Neural progenitor cell (in vitro differentiated cells): ENCODE data around the gene UPK2. TPM values are rescaled to one million over a fixed set of nuclear protein-coding genes. Genes with fewer than 3 reads are reported as not detected.

ENCODE experiments used
- DNase-seq: peaks from one replicate; pipeline ENCODE4 v3.0.0-alpha.2; 2016; ENCODE audit warnings: low spot score
- H2AFZ ChIP-seq: fragments of 200-600 bp; sonication (generic); replicated peaks from 2 replicates; pipeline ENCODE4 v1.6.1; 2016; ENCODE audit warnings: antibody characterized with exemption
- H3F3A ChIP-seq: fragments of 200-600 bp; sonication (generic); 2 replicates; pipeline ENCODE4 v1.6.1; 2016; ENCODE audit warnings: antibody characterized with exemption, low read depth
- H3K27ac ChIP-seq: fragments of 200-600 bp; sonication (generic); 2 replicates; pipeline ENCODE4 v1.5.1; 2016; ENCODE audit warnings: mild to moderate bottlenecking
- H3K27me3 ChIP-seq: fragments of 200-600 bp; sonication (generic); 2 replicates; pipeline ENCODE4 v1.6.1; 2016; ENCODE audit warnings: mild to moderate bottlenecking, moderate library complexity
- H3K36me3 ChIP-seq: fragments of 200-600 bp; sonication (generic); 2 replicates; pipeline ENCODE4 v1.5.1; 2016
- H3K4me1 ChIP-seq: fragments of 200-600 bp; sonication (generic); 2 replicates; pipeline ENCODE4 v1.6.1; 2016; ENCODE audit warnings: mixed run types
- H3K4me2 ChIP-seq: fragments of 200-600 bp; sonication (generic); 2 replicates; pipeline ENCODE4 v1.6.1; 2016
- H3K4me3 ChIP-seq: fragments of 200-600 bp; sonication (generic); 2 replicates; pipeline ENCODE4 v1.5.1; 2016
- H3K79me2 ChIP-seq: fragments of 200-600 bp; sonication (generic); 2 replicates; pipeline ENCODE4 v1.6.1; 2016; ENCODE audit warnings: low read depth
- H3K9ac ChIP-seq: fragments of 200-600 bp; sonication (generic); 2 replicates; pipeline ENCODE4 v1.6.1; 2016
- H3K9me3 ChIP-seq: fragments of 200-600 bp; sonication (generic); 2 replicates; pipeline ENCODE4 v1.5.1; 2016; ENCODE audit warnings: low read depth
- H4K20me1 ChIP-seq: fragments of 200-600 bp; sonication (generic); 2 replicates; pipeline ENCODE4 v1.6.1; 2016; ENCODE audit warnings: low read depth
- H3K27ac Mint-ChIP-seq: 3 replicates; pipeline ENCODE4 v1.8.0; 2021; ENCODE audit warnings: mixed read lengths
- H3K27me3 Mint-ChIP-seq: 2 replicates; pipeline ENCODE4 v1.8.0; 2022; ENCODE audit warnings: low read depth, mild to moderate bottlenecking, inconsistent platforms, moderate library complexity, mixed read lengths; ENCODE audit not compliant: insufficient read depth
- H3K36me3 Mint-ChIP-seq: 3 replicates; pipeline ENCODE4 v1.8.0; 2021; ENCODE audit warnings: mixed read lengths
- H3K4me1 Mint-ChIP-seq: 3 replicates; pipeline ENCODE4 v1.8.0; 2021; ENCODE audit warnings: mixed read lengths
- H3K4me3 Mint-ChIP-seq: 3 replicates; pipeline ENCODE4 v1.8.0; 2021; ENCODE audit warnings: mild to moderate bottlenecking, moderate library complexity, mixed read lengths
- H3K9me3 Mint-ChIP-seq: 3 replicates; pipeline ENCODE4 v1.8.0; 2020; ENCODE audit warnings: mixed read lengths
- EZH2 ChIP-seq: fragments of 200-600 bp; sonication (generic); IDR thresholded peaks from 2 replicates; pipeline ENCODE4 v1.6.1; 2017; ENCODE audit warnings: antibody characterized with exemption, mild to moderate bottlenecking, moderate library complexity
- EZH2phosphoT487 ChIP-seq: fragments of 200-600 bp; sonication (generic); IDR thresholded peaks from 2 replicates; pipeline ENCODE4 v1.6.1; 2017; ENCODE audit warnings: antibody characterized with exemption
- microRNA-seq: library from miRNA; unstranded; fragments of <30 nt; microRNA quantifications from one replicate; pipeline ENCODE4, GENCODE V29; 2016
- small RNA-seq: library from RNA; depleted of rRNA; stranded (forward); fragments of <200 nt; gene quantifications from one replicate; pipeline ENCODE3, GENCODE V24; 2015
- total RNA-seq: library from RNA; depleted of rRNA; stranded (reverse); fragments of >200 nt; gene quantifications from 2 replicates; pipeline ENCODE4 v1.2.3, GENCODE V29; 2015; ENCODE audit warnings: low replicate concordance
- TF ChIP-seq, protein P1 (sequence below): fragments of 200-600 bp; sonication (generic); IDR thresholded peaks from 2 replicates; pipeline ENCODE4 v1.5.1; 2017; ENCODE audit warnings: antibody characterized with exemption, mild to moderate bottlenecking

The UPK2 gene
- total RNA-seq, 1 donor from 2014 or later = not detected

- Histone ChIP-seq H3K4me3 (peak overlapping the region; percentile 91), H3K4me2 (peak overlapping the region; percentile 86), H3K27ac (no peak overlapping the region), H3K79me2 (peaks cover 60% of the 10 kb centered on the region), H3K4me1 (peaks cover 14% of the 10 kb centered on the region), H3F3A (peaks cover 16% of the 10 kb centered on the region), H3K9ac (peak overlapping the region; percentile 65), H3K9me3 (no peaks in the 10 kb centered on the region), H3K27me3 (no peaks in the 10 kb centered on the region), H2AFZ (no peak overlapping the region), H4K20me1 (no peaks in the 10 kb centered on the region), H3K36me3 (peaks cover 12% of the 10 kb centered on the region)
- no peaks in the 10 kb centered on the region for H3K27me3 Mint-ChIP-seq
- TF ChIP-seq, protein P1, sequence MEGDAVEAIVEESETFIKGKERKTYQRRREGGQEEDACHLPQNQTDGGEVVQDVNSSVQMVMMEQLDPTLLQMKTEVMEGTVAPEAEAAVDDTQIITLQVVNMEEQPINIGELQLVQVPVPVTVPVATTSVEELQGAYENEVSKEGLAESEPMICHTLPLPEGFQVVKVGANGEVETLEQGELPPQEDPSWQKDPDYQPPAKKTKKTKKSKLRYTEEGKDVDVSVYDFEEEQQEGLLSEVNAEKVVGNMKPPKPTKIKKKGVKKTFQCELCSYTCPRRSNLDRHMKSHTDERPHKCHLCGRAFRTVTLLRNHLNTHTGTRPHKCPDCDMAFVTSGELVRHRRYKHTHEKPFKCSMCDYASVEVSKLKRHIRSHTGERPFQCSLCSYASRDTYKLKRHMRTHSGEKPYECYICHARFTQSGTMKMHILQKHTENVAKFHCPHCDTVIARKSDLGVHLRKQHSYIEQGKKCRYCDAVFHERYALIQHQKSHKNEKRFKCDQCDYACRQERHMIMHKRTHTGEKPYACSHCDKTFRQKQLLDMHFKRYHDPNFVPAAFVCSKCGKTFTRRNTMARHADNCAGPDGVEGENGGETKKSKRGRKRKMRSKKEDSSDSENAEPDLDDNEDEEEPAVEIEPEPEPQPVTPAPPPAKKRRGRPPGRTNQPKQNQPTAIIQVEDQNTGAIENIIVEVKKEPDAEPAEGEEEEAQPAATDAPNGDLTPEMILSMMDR = no peak
- TF ChIP-seq EZH2 = no peak
- no peak for TF ChIP-seq EZH2phosphoT487
- H3K4me1 Mint-ChIP-seq = peaks cover 25% of the 10 kb centered on the region
- H3K27ac Mint-ChIP-seq = peak overlapping the region; percentile 62
- H3K9me3 Mint-ChIP-seq = no peaks in the 10 kb centered on the region
- peak; percentile 53 for DNase-seq
- H3K36me3 Mint-ChIP-seq = peaks cover 19% of the 10 kb centered on the region
- peak overlapping the region; percentile 99 for H3K4me3 Mint-ChIP-seq
These were observed 42.7 kb downstream of the UPK2 start for GRCh38 chr11:118998822-118999221.

DNA sequence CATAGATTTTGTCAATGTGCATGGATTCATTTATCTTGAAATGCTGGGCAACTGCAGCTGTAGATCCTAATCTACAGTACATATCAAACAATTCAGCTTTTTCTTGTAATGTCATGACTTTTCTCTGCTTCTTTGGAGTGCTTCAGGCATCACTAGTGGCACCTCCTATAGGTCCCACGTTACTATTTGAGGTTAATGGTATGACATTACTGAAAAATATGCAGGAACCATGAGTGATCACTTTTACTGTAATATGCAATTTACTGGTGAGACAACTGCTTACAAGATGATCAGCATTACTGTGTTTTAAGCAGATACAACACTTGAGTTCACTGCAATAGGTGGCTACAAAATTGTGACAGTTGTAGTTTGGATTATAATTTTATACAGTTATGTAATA lies 44.8 kb downstream of the UPK2 start:
- Histone ChIP-seq H3F3A (peaks cover 16% of the 10 kb centered on the region), H2AFZ (no peak overlapping the region), H3K9ac (no peak overlapping the region), H4K20me1 (no peaks in the 10 kb centered on the region), H3K27me3 (no peaks in the 10 kb centered on the region), H3K4me3 (no peak overlapping the region), H3K4me1 (peaks cover 14% of the 10 kb centered on the region), H3K79me2 (peaks cover 58% of the 10 kb centered on the region), H3K4me2 (no peak overlapping the region), H3K27ac (no peak overlapping the region), H3K36me3 (peaks cover 12% of the 10 kb centered on the region), H3K9me3 (no peaks in the 10 kb centered on the region)
- no peaks in the 10 kb centered on the region for H3K9me3 Mint-ChIP-seq
- no peak overlapping the region for H3K27ac Mint-ChIP-seq
- H3K27me3 Mint-ChIP-seq = no peaks in the 10 kb centered on the region
- no peak for DNase-seq
- H3K4me1 Mint-ChIP-seq = peaks cover 25% of the 10 kb centered on the region
- H3K4me3 Mint-ChIP-seq = no peak overlapping the region
- TF ChIP-seq, protein P1 = no peak
- peaks cover 20% of the 10 kb centered on the region for H3K36me3 Mint-ChIP-seq

- Mint-ChIP-seq H3K9me3 (no peaks in the 10 kb centered on the region), H3K36me3 (peaks cover 21% of the 10 kb centered on the region), H3K4me1 (no peaks in the 10 kb centered on the region), H3K4me3 (no peak overlapping the region), H3K27ac (no peak overlapping the region), H3K27me3 (no peaks in the 10 kb centered on the region)
- no peak for TF ChIP-seq EZH2phosphoT487
- no peak for TF ChIP-seq EZH2
- TF ChIP-seq, protein P1 = no peak
- no peaks in the 10 kb centered on the region for H4K20me1 ChIP-seq
- H3K27me3 ChIP-seq = no peaks in the 10 kb centered on the region
- peaks cover 3% of the 10 kb centered on the region for H3K79me2 ChIP-seq
- H3K36me3 ChIP-seq = peaks cover 3% of the 10 kb centered on the region
- DNase-seq = no peak
- no peaks in the 10 kb centered on the region for H3K4me1 ChIP-seq
- no peak overlapping the region for H2AFZ ChIP-seq
- no peak overlapping the region for H3K4me2 ChIP-seq
- H3K4me3 ChIP-seq = no peak overlapping the region
- no peak overlapping the region for H3K27ac ChIP-seq
- H3K9me3 ChIP-seq = no peaks in the 10 kb centered on the region
- H3K9ac ChIP-seq = no peak overlapping the region
- H3F3A ChIP-seq = peaks cover 10% of the 10 kb centered on the region
These were observed 50.6 kb downstream of the UPK2 start for GRCh38 chr11:119006656-119007055.

Small RNA genes within 50 kb of the gene (microRNA-seq; reads per million reads assigned to microRNA genes)
- not detected for gene MIR4492

Small RNA genes within 50 kb of the gene (small RNA-seq; reads per million reads assigned to genes)
- gene AP003392.2 = not detected
- gene MIR4492 = not detected
- not detected for gene RF00017
- gene RF00019 = not detected
- gene RN7SL688P = not detected

Other genes starting within 250 kb of the UPK2 start
- 191 and 332 TPM in 2 replicates for gene DDX6, start 165.1 kb upstream of the UPK2 start, total RNA-seq
- not detected in 2 replicates for gene CXCR5, start 72.4 kb upstream of the UPK2 start, total RNA-seq
- gene BCL9L, start 30.4 kb upstream of the UPK2 start, total RNA-seq = 3.0 and 7.2 TPM in 2 replicates
- gene FOXR1, start 15.5 kb downstream of the UPK2 start, total RNA-seq = not detected in 2 replicates
- 42.9 and 46.4 TPM in 2 replicates for gene CENATAC, start 41.8 kb downstream of the UPK2 start, total RNA-seq
- 2,482 and 2,538 TPM in 2 replicates for gene RPS25, start 62.0 kb downstream of the UPK2 start, total RNA-seq
- 53.5 and 59.5 TPM in 2 replicates for gene TRAPPC4, start 62.5 kb downstream of the UPK2 start, total RNA-seq
- 55.2 and 89.0 TPM in 2 replicates for gene SLC37A4, start 74.6 kb downstream of the UPK2 start, total RNA-seq
- 129 and 203 TPM in 2 replicates for gene HYOU1, start 100.9 kb downstream of the UPK2 start, total RNA-seq
- gene VPS11, start 111.5 kb downstream of the UPK2 start, total RNA-seq = 10.4 and 20.7 TPM in 2 replicates
- gene HMBS, start 128.6 kb downstream of the UPK2 start, total RNA-seq = 30.0 and 31.1 TPM in 2 replicates
- gene DPAGT1, start 145.6 kb downstream of the UPK2 start, total RNA-seq = 13.4 and 24.3 TPM in 2 replicates
- 1.5 and 3.7 TPM in 2 replicates for gene C2CD2L, start 151.0 kb downstream of the UPK2 start, total RNA-seq
- 32.5 and 47.3 TPM in 2 replicates for gene HINFP, start 165.3 kb downstream of the UPK2 start, total RNA-seq
- 0.24 and 0.65 TPM in 2 replicates for gene ABCG4, start 192.8 kb downstream of the UPK2 start, total RNA-seq
- 10.2 and 34.8 TPM in 2 replicates for gene NLRX1, start 212.4 kb downstream of the UPK2 start, total RNA-seq
- gene NHERF4, start 229.2 kb downstream of the UPK2 start, total RNA-seq = 0.12 TPM in 1 of 2 replicates, not detected in the other